ENCODE measurements around the gene TMEM245. TPM values are rescaled to one million over a fixed set of nuclear protein-coding genes. Genes with fewer than 3 reads are reported as not detected.

Gene TMEM245
- total RNA-seq, 1 donor from 2014 or later, result 57.1 TPM

DNA sequence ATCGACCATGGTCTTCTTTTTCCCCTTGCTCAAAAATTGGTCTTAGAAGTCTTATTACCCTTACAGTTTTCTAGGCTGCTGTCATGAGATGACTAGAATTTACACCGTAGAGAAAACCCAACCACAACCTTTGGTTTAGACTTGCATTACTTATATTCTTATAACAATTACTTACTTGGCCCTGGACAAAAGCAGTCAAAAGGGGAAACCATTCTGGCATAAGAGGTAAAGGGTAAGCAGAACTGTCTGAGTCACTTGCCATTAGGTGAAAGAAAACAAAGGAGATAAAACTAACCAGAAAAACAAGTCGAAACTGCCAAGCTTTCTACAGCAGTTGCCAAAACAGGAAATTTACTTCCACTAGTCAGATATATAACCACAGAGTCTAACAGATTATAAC is 17.9 kb downstream of the TMEM245 start:
- H3K4me3 ChIP-seq (ENCODE audit: low read depth, low read length), result no peak overlapping the region
- TF ChIP-seq, protein P1, sequence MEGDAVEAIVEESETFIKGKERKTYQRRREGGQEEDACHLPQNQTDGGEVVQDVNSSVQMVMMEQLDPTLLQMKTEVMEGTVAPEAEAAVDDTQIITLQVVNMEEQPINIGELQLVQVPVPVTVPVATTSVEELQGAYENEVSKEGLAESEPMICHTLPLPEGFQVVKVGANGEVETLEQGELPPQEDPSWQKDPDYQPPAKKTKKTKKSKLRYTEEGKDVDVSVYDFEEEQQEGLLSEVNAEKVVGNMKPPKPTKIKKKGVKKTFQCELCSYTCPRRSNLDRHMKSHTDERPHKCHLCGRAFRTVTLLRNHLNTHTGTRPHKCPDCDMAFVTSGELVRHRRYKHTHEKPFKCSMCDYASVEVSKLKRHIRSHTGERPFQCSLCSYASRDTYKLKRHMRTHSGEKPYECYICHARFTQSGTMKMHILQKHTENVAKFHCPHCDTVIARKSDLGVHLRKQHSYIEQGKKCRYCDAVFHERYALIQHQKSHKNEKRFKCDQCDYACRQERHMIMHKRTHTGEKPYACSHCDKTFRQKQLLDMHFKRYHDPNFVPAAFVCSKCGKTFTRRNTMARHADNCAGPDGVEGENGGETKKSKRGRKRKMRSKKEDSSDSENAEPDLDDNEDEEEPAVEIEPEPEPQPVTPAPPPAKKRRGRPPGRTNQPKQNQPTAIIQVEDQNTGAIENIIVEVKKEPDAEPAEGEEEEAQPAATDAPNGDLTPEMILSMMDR (conservative IDR thresholded peaks at IDR 0.05; ENCODE audit: low read depth, low read length), result no peak
- DNase-seq (ENCODE audit: low read depth), result no peak

DNA sequence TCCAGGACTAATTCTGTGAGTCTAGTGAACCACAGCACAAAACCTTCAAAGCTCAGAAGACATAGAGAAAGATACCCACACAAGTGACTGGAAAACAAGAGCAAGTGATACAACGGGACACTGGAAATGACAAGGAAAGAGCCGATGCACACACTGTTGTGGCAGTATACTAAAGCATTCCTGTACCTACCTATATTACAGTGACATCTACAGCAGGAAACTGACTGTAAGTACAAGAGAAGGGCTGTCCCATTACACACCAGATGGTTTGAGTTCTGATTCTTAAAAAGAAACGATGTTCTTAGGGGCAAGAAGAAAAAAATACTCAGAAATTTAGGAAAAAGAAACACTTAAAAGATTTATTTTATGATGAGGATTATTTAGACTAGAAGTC is 18.5 kb downstream of the TMEM245 start:
- TF ChIP-seq, protein P1 (conservative IDR thresholded peaks at IDR 0.05; ENCODE audit: low read depth, low read length), result no peak
- H3K4me3 ChIP-seq (ENCODE audit: low read depth, low read length), result no peak overlapping the region
- no peak for DNase-seq (ENCODE audit: low read depth)

DNA sequence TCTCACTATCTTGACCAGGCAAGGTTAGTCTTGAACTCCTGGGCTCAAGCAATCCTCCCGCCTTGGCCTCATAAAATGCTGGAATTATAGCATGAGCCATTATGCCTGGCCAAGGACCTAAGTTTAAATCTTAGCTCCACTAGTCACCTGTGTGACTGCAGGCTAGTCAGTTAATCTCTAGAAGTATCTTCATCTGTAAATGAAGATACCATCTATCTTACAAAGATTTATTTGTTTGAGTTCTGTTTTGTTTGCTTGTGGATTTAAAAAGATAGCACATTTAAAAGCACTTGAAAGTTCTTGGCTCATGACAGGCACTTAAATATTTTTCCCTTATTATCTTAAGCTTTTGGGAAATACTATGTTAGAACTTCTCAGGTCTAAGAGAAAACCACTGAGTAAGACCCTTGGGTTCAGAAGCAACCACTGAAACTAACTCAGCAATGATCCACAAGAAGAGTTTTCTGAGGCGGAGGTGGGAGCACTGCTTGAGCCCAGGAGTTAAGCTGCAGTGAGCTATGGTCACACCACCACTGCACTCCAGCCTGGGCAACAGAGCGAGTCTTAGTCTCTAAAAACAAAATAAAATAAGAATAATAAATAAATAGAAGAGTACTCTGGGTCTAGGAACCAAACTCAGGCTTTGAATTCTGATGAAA is 19.1 kb downstream of the TMEM245 start:
- TF ChIP-seq, protein P1 (conservative IDR thresholded peaks at IDR 0.05; ENCODE audit: low read depth, low read length), result no peak
- no peak for DNase-seq (ENCODE audit: low read depth)
- no peak overlapping the region for H3K4me3 ChIP-seq (ENCODE audit: low read depth, low read length)

DNA sequence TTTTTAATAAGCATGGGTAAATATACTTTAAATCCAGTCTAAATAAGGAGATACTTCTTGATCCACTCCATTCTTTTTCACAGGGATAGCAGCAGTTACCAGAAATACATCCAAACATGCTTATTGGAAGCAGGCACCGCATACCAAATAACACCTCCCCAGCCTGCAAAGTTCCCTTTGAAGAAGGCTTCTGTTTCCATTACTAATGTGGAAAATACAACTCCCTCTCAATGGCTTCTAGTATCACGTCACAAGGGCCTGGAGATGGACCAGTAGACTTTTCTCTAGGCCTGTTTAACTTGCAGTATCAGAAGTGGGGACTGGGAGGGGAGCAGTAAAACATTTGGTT is 20.8 kb downstream of the TMEM245 start:
- no peak overlapping the region for H3K4me3 ChIP-seq (ENCODE audit: low read depth, low read length)
- DNase-seq (ENCODE audit: low read depth), result no peak
- TF ChIP-seq, protein P1 (conservative IDR thresholded peaks at IDR 0.05; ENCODE audit: low read depth, low read length), result no peak

DNA sequence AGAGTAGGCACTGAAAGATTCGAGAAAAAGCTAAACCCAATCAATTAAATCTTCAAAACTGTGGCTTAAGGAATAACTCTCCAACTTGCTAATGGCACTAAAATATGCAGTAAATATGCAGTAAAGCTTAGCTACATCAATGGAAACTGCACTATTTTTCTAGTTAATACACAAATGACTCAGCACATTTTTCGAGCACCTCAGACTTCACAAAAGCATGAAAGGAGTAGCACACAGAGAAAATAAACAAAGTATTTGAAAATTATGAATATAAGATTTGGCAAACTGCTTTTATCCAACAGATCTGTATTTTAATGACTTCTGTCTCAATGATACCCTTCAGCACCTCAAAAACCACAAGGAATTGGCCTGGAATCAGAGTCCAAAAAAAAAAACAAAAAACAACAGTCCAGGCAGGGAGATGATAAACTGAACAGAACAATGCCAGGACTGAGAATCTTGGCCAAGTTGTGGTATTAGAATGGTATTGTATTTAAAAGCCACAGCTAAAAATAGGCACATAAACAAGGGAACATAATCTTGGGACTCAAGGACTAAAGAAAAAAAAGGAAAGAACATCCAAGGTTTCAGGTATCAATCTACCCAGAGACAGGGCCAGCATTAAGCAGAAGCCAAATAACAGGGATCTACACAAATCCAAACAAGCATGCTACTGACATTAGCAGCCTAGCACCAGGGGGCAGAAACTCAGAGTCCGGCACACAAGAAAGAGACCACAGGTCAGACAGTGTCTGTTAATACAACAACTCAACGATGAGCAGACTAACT is 21.4 kb downstream of the TMEM245 start:
- TF ChIP-seq, protein P1 (conservative IDR thresholded peaks at IDR 0.05; ENCODE audit: low read depth, low read length), result peak; percentile 46
- H3K4me3 ChIP-seq (ENCODE audit: low read depth, low read length), result no peak overlapping the region
- no peak for DNase-seq (ENCODE audit: low read depth)

DNA sequence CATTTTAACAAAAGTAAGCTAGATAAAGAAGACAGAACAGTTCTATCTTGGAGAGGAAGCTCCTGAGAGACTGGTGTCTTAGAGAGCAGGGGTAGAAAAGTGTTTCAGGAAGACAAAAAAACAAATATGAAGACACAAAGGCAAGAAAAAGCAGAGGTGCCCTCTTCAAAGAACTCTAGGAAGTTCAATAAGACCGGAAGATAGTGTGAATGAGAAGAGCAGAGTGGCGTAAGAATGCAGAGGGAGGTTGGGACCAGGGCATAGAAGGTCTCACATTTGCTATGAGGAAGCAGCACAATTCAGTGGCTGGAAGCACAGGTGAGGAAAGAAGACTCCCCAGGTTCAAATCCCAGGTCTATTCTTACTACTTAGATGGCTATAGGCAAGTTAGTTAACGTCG is 22.6 kb downstream of the TMEM245 start:
- TF ChIP-seq, protein P1 (conservative IDR thresholded peaks at IDR 0.05; ENCODE audit: low read depth, low read length), result no peak
- DNase-seq (ENCODE audit: low read depth), result no peak
- no peak overlapping the region for H3K4me3 ChIP-seq (ENCODE audit: low read depth, low read length)
